ENCODE results near the gene SVIP.

DNA sequence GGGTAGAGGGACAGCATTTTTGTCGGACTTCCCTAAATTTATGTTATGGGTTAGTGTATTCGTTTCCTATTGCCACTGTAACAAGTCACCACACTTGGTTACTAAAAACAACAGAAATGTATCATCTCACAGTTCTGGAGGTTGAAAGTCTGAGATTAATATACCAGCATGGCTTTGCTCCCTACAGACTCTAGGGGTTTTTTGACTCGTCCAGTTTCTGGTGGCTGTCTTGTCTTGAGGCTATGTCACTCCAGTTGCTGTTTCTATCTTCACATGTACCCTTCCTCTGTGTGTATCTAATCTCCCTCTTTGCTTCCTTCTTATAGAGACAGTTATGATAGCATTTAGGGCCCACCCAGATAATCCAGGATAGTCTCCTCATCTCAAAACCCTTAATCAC, 39.7 kb upstream of the SVIP start:
- TF ChIP-seq CTCF (IDR thresholded peaks at IDR 0.05; ENCODE audit: low read depth, low read length, missing input control), result no peak
- TF ChIP-seq JUND (IDR thresholded peaks at IDR 0.05), result no peak
- no peak for TF ChIP-seq YY1 (IDR thresholded peaks at IDR 0.05)
- TF ChIP-seq MAX (IDR thresholded peaks at IDR 0.05), result no peak
- no peak for TF ChIP-seq SP1 (IDR thresholded peaks at IDR 0.05)
- no peak for TF ChIP-seq FOXA1 (IDR thresholded peaks at IDR 0.05)
- TF ChIP-seq HNF4G (IDR thresholded peaks at IDR 0.05), result no peak
- TF ChIP-seq, protein P1, sequence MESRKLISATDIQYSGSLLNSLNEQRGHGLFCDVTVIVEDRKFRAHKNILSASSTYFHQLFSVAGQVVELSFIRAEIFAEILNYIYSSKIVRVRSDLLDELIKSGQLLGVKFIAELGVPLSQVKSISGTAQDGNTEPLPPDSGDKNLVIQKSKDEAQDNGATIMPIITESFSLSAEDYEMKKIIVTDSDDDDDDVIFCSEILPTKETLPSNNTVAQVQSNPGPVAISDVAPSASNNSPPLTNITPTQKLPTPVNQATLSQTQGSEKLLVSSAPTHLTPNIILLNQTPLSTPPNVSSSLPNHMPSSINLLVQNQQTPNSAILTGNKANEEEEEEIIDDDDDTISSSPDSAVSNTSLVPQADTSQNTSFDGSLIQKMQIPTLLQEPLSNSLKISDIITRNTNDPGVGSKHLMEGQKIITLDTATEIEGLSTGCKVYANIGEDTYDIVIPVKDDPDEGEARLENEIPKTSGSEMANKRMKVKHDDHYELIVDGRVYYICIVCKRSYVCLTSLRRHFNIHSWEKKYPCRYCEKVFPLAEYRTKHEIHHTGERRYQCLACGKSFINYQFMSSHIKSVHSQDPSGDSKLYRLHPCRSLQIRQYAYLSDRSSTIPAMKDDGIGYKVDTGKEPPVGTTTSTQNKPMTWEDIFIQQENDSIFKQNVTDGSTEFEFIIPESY (IDR thresholded peaks at IDR 0.05), result no peak
- TF ChIP-seq EGR1 (IDR thresholded peaks at IDR 0.05; ENCODE audit: low read depth in 2 of 2), result no peak
- no peak for TF ChIP-seq GABPA (IDR thresholded peaks at IDR 0.05 in 1 of 2, conservative IDR thresholded peaks at IDR 0.05 in 1 of 2)
- TF ChIP-seq ATF3 (IDR thresholded peaks at IDR 0.05), result no peak
- no peak for TF ChIP-seq REST (IDR thresholded peaks at IDR 0.05)
- no peak for TF ChIP-seq RAD21 (IDR thresholded peaks at IDR 0.05)
- TF ChIP-seq RXRA (IDR thresholded peaks at IDR 0.05), result no peak
